Limb (tissue), 2 donors: ENCODE measurements around the gene DNAJC8.

ENCODE experiments used
- DNase-seq, 2 donors: peaks; one replicate each; pipeline ENCODE4 v3.0.0-alpha.2; 2016; ENCODE audit errors: extremely low spot score in 2 of 2

Gene DNAJC8

DNA sequence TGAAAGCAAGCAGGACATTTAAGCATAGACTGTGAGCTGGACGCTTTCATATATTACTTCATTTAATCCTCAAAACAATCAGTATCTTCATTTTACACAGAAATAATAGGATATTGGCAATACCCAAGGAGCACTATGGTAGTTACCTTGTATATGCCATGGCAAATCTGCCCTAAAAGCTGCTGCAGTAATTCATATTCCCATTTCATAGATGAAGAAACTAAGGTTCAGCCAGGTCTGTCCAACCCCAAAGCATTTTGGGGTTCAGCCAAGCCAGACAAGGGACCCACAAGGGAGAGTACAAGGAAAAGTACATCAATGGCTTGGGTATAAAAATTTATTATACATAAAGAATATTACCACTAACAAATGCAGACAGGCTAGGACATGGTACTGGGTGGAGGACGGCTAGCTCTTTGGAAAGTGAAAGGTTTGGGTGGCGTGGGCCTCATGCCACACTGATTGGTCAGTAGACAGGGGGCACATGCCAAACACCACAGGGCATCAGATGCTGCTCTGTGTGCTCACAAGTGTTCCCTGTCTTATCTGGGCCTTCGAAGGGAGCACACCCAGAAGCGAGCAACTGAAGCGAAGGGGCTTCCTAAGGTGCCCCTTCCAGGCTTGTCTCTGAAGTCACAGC lies 32.5 kb downstream of the DNAJC8 start:
- DNase-seq: no peak

DNA sequence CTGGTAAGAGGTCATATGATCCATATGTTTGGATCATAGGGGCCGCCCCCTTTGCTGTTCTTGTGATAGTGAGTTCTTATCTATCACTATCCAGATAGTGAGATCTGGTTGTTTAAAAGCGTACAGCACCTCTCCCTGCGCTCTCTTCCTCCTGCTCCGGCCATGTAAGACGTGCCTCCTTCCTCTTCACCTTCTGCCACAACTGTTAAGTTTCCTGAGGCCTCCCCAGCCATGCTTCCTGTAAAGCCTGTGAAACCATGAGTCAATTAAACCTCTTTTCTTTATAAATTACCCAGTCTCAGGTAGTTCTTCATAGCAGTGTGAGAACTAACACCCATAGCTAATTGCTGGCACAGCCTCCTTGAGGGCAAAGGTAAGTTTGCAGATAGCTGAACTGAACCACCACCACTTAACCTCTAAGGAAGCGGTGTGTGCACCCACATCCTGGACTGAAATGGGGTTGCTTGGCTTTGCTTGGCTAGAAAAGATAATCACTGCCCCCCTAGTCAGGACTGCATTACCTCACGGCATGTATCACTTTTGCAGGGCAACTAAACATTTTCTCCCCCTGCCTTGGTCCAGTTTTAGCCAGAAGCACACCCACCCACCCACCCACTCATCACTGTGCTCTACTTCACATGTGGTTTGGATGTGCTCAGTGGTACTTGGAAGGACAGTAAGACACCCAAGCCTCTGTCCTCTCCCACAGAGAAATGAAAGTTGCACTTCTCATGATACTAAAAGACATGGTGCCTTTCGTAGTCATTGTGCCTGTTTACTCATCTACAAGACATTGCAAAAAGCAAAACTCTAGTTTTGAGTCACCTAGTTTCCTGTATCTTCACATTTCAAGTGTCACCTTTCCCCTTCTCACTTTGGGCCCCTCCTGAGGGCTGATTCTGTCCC lies 33.2 kb downstream of the DNAJC8 start:
- DNase-seq: no peak

- DNase-seq: no peak
Measured at GRCh38 chr1:28197682-28198415, 35.0 kb downstream of the DNAJC8 start.

GRCh38 chr1:28196330-28196729 lies 36.5 kb downstream of the DNAJC8 start:
- no peak for DNase-seq

DNA sequence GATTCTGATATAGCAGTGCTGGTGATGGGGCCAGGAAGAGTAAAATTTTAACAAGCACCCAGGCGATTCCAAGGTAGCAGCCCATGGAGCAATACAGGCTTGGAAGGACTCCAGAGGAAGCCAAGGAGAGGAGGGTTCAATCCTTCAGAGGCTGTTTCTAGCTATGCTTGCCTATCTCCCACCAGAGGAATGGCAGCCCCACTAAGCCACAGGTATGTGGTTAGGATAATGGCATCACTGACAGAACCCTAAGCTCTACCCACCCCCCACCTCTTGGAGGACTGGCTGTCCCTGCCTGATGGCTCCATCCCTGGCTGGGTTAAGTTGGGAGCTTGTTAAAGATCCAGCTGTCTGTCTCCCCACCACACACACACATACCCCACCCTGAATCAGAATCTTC lies 37.0 kb downstream of the DNAJC8 start:
- DNase-seq: no peak

- DNase-seq: no peak
Measured at GRCh38 chr1:28194326-28195035, 38.3 kb downstream of the DNAJC8 start.

GRCh38 chr1:28193701-28194161 lies 39.1 kb downstream of the DNAJC8 start:
- no peak for DNase-seq

DNA sequence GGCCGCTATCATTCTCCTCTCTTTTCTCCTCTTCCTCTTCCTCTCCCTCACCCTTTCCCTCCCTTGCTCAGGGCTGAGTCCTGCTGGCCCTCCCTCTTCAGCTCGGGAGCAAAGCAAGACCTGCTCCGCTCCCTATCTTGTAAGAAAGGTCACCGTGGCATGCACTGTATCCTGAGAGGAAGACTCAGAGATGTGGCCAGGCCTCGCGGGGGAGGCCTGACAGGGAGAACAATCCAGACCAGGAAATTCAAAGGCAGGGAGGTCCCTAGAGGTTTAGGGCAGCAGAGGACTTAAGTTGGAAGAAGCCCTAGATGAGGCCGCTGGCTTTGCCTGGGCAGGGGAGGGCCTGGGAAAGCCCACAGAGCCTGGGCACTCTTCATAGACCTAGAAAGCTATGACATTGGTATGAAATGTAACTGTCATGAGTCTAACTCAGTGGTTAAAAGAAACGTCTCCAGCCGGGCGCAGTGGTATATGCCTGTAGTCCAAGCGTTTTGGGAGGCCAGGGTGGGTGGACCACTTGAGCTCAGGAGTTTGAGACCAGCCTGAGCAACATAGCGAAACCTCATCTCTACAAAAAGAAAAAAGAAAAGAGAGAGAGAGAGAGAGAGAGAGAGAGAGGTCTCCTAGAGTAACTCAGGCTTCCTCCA lies 41.7 kb downstream of the DNAJC8 start:
- DNase-seq: no peak

DNA sequence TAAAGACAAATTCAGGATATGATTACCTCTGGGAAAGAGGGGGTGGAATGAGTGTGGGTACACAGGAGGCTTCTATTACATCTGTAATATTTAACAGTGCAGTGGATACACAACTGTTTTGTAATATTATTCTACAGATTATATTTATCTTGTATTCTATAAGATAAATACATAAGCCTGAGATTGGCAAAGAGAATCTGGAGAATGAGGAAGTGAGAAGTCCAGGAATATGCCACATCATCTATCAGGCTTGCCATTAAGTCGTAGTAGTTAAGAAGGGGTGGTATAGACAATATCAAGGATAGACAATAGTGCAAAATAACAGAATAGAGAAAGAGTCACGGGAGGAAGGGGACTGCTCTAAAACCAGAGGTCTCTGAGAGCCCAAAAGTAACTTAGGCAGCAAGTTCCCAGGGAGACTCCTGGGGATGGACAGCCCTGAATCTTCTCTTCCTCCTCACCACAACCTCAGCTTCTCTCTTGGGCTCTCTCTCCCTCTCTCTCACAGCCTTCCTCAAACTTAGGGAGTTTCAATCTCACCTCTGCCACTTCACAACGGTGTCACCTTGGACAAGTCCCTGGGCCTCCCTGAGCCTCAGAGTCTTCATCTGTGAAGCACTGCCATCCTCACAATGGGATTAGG lies 42.4 kb downstream of the DNAJC8 start:
- no peak for DNase-seq

GRCh38 chr1:28185071-28185470 lies 47.8 kb downstream of the DNAJC8 start:
- DNase-seq: no peak

GRCh38 chr1:28180306-28181305 lies 52.2 kb downstream of the DNAJC8 start:
- no peak for DNase-seq

GRCh38 chr1:28178690-28179485 lies 53.9 kb downstream of the DNAJC8 start:
- DNase-seq: no peak

- DNase-seq: no peak
Measured at GRCh38 chr1:28176492-28177470, 56.0 kb downstream of the DNAJC8 start, which contains the start of gene PTAFR. Gene PTAFR, minus strand, starts transcription at chr1:28176690. Its CDS starts 25,669 bp downstream, at chr1:28151021.

DNA sequence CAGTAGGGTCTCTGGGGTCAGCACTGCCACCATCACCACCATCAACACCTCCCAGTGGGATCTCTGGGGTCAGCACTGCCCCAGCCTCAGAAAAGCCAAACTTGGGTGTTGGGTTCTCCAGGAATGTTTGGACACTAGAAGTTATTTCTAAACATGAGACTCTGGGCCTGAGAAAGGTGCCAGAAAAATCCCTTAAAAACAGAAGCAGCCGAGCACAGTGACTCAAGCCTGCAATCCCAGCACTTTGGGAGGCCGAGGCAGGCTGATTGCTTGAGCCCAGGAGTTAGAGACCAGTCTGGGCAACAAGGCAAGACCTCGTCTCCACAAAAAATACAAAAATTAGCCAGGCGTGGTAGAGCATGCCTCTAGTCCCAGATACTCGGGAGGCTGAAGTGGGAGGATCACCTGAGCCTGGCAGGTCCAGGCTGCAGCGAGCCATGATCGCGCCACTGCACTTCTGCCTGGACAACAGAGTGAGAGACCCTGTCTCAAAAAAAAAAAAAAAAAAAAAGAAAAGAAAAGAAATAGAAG lies 56.8 kb downstream of the DNAJC8 start:
- no peak for DNase-seq

DNA sequence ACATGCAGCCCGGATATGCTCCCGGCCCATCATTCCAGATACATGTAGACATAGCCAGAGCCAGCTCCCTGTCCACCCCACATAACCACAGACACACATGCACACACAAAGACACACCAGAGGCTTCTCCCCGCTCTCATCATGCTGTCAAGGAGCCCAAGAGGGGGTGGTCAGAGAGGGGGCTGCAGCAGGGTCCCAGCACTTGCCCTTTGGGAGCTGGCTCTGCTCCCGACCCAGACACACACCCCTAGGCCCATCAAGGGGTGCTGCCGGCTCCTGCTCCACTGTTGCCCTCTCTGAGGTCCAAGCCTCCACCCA lies 58.9 kb downstream of the DNAJC8 start:
- no peak for DNase-seq

GRCh38 chr1:28173151-28173979 lies 59.5 kb downstream of the DNAJC8 start:
- DNase-seq: no peak
